HepG2 (cell line): ENCODE data around the gene FSTL1. TPM values are rescaled to one million over a fixed set of nuclear protein-coding genes. Genes with fewer than 3 reads are reported as not detected.

Source experiments
- MAF1 ChIP-seq: sonication (generic); formaldehyde crosslinking; IDR thresholded peaks from 2 replicates; pipeline ENCODE4 v1.5.0; 2020; ENCODE audit warnings: missing genetic modification reagents, borderline replicate concordance
- NR2F6 ChIP-seq, 2 experiments: IDR thresholded peaks; 2 replicates each; pipeline ENCODE4 v1.6.1; 2016; ENCODE audit warnings: antibody characterized with exemption in 1 of 2, mild to moderate bottlenecking in 1 of 2
- PRDM10 ChIP-seq: sonication (generic); formaldehyde crosslinking; IDR thresholded peaks from 2 replicates; pipeline ENCODE4 v1.4.0; 2020; ENCODE audit warnings: low read depth, missing genetic modification reagents
- RAD21 ChIP-seq: fragments of 450-650 bp; formaldehyde crosslinking; IDR thresholded peaks from 2 replicates; pipeline ENCODE4 v1.5.0; 2020; ENCODE audit warnings: mild to moderate bottlenecking
- SAP130 ChIP-seq: IDR thresholded peaks from 2 replicates; pipeline ENCODE4 v1.6.1; 2016; ENCODE audit warnings: low read depth
- SIN3B ChIP-seq: fragments of 150-350 bp; IDR thresholded peaks from 2 replicates; pipeline ENCODE4 v1.6.1; 2014; ENCODE audit warnings: low read length
- SMAD1 ChIP-seq: sonication (generic); formaldehyde crosslinking; IDR thresholded peaks from 2 replicates; pipeline ENCODE4 v1.4.0; 2020; ENCODE audit warnings: missing genetic modification reagents, low read depth, mild to moderate bottlenecking, borderline replicate concordance
- ZFP36L1 ChIP-seq: sonication (generic); formaldehyde crosslinking; IDR thresholded peaks from 2 replicates; pipeline ENCODE4 v1.8.0; 2022; ENCODE audit warnings: mild to moderate bottlenecking, missing genetic modification reagents, moderate library complexity
- ZNF33B ChIP-seq: sonication (generic); formaldehyde crosslinking; IDR thresholded peaks from 2 replicates; pipeline ENCODE4 v1.5.1; 2020; ENCODE audit warnings: mild to moderate bottlenecking, missing genetic modification reagents
- ZNF343 ChIP-seq: sonication (generic); formaldehyde crosslinking; IDR thresholded peaks from 2 replicates; pipeline ENCODE4 v1.4.0; 2020; ENCODE audit warnings: mild to moderate bottlenecking, missing genetic modification reagents
- ZNF430 ChIP-seq: sonication (generic); formaldehyde crosslinking; IDR thresholded peaks from 2 replicates; pipeline ENCODE4 v1.9.0; 2021; ENCODE audit warnings: mild to moderate bottlenecking, missing genetic modification reagents
- ZNF451 ChIP-seq: sonication (generic); formaldehyde crosslinking; IDR thresholded peaks from 2 replicates; pipeline ENCODE4 v1.5.0; 2020; ENCODE audit warnings: mild to moderate bottlenecking, missing genetic modification reagents
- ZNF501 ChIP-seq: sonication (generic); formaldehyde crosslinking; IDR thresholded peaks from 2 replicates; pipeline ENCODE4 v1.5.1; 2020; ENCODE audit warnings: mild to moderate bottlenecking, moderate library complexity, missing genetic modification reagents
- ZNF530 ChIP-seq: sonication (generic); formaldehyde crosslinking; IDR thresholded peaks from 2 replicates; pipeline ENCODE4 v1.5.0; 2020; ENCODE audit warnings: low read depth, mild to moderate bottlenecking, missing genetic modification reagents
- ZNF605 ChIP-seq: sonication (generic); formaldehyde crosslinking; IDR thresholded peaks from 2 replicates; pipeline ENCODE4 v1.8.0; 2022; ENCODE audit warnings: mild to moderate bottlenecking, missing genetic modification reagents
- ZNF614 ChIP-seq: IDR thresholded peaks from 2 replicates; pipeline ENCODE4 v1.6.1; 2018; ENCODE audit warnings: missing biosample characterization, missing genetic modification reagents, inconsistent platforms, borderline replicate concordance
- ZNF629 ChIP-seq: sonication (generic); formaldehyde crosslinking; conservative IDR thresholded peaks from 2 replicates; pipeline ENCODE4 v1.5.0; 2020; ENCODE audit warnings: missing genetic modification reagents
- ZNF672 ChIP-seq: sonication (generic); formaldehyde crosslinking; IDR thresholded peaks from 2 replicates; pipeline ENCODE4 v1.8.1; 2022; ENCODE audit warnings: missing genetic modification reagents
- ZNF781 ChIP-seq: sonication (generic); formaldehyde crosslinking; IDR thresholded peaks from 2 replicates; pipeline ENCODE4 v1.5.1; 2020; ENCODE audit warnings: borderline replicate concordance, mild to moderate bottlenecking, missing genetic modification reagents; ENCODE audit errors: not compliant biosample characterization
- ZNF782 ChIP-seq: sonication (generic); formaldehyde crosslinking; IDR thresholded peaks from 2 replicates; pipeline ENCODE4 v1.4.0; 2020; ENCODE audit warnings: missing genetic modification reagents, mild to moderate bottlenecking, borderline replicate concordance
- polyA plus RNA-seq, 8 experiments: library from polyadenylated mRNA; depleted of rRNA in 3 of 8; stranded (reverse) in 7 of 8; unstranded in 1 of 8; fragments of >200 nt; fragmentation: Illumina TruSeq in 4 of 8; extraction: Trizol in 4 of 8; gene quantifications; 2 replicates each; pipeline versions ENCODE4 v1.2.1 to v1.2.3, GENCODE V29; 2011 to 2016; ENCODE audit warnings: low read depth in 4 of 8, missing spikeins in 1 of 8, mixed read lengths in 1 of 8; ENCODE audit not compliant: insufficient read depth in 1 of 8
- total RNA-seq, 5 experiments: library from RNA; depleted of rRNA; stranded (reverse); fragments of >200 nt; fragmentation: Illumina TruSeq; extraction: Trizol; gene quantifications; 2 replicates each; pipeline ENCODE4 v1.2.3, GENCODE V29; 2016; ENCODE audit warnings: low read depth in 1 of 5
- TF ChIP-seq, protein P1 (sequence below): sonication (generic); formaldehyde crosslinking; IDR thresholded peaks from 2 replicates; pipeline ENCODE4 v1.8.1; 2023; ENCODE audit warnings: mild to moderate bottlenecking, missing genetic modification reagents
- TF ChIP-seq, protein P2 (sequence below): sonication (generic); formaldehyde crosslinking; conservative IDR thresholded peaks from 2 replicates; pipeline ENCODE4 v1.5.0; 2020; ENCODE audit warnings: missing genetic modification reagents

FSTL1 gene
- total and polyA plus RNA-seq, 2 of the 13 experiments (the other 11 are each of a cell fraction or from before 2014, with no cell fraction given) = 0.07 to 0.29 TPM

- peak; percentile 54; the same call in 1 of the 2 replicates for TF ChIP-seq RAD21
- TF ChIP-seq ZNF629 (CRISPR knock-in tag) = no peak
- peak; percentile 89 for TF ChIP-seq ZNF605 (CRISPR knock-in tag)
- peak; percentile 80 for TF ChIP-seq SAP130 (CRISPR knock-in tag)
- no peak for TF ChIP-seq SIN3B
- no peak; the same call in 1 of the 2 replicates for TF ChIP-seq ZNF530 (CRISPR knock-in tag)
- TF ChIP-seq ZNF501 (CRISPR knock-in tag) = peak; percentile 73; the same call in 1 of the 2 replicates
- TF ChIP-seq NR2F6 (IDR thresholded peaks at IDR 0.05) = no peak
- 0 out of 2 replicates have a peak, but pooled peaks have one; percentile 23 for TF ChIP-seq NR2F6 (CRISPR knock-in tag; IDR thresholded peaks at IDR 0.05)
- TF ChIP-seq, protein P1, sequence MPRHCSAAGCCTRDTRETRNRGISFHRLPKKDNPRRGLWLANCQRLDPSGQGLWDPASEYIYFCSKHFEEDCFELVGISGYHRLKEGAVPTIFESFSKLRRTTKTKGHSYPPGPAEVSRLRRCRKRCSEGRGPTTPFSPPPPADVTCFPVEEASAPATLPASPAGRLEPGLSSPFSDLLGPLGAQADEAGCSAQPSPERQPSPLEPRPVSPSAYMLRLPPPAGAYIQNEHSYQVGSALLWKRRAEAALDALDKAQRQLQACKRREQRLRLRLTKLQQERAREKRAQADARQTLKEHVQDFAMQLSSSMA (CRISPR knock-in tag) = 0 out of 2 replicates have a peak, but pooled peaks have one; percentile 37
- TF ChIP-seq MAF1 (CRISPR knock-in tag) = peak; percentile 62; the same call in 1 of the 2 replicates
- TF ChIP-seq ZNF781 (CRISPR knock-in tag) = peak; percentile 56
- peak; percentile 86; the same call in 1 of the 2 replicates for TF ChIP-seq ZNF672 (CRISPR knock-in tag)
- TF ChIP-seq ZFP36L1 (CRISPR knock-in tag) = peak; percentile 85; the same call in 1 of the 2 replicates
- peak; percentile 79 for TF ChIP-seq ZNF451 (CRISPR knock-in tag)
- TF ChIP-seq ZNF430 = no peak; the same call in 1 of the 2 replicates
- TF ChIP-seq SMAD1 (CRISPR knock-in tag) = peak; percentile 61
- TF ChIP-seq ZNF782 (CRISPR knock-in tag) = peak; percentile 62; the same call in 1 of the 2 replicates
- TF ChIP-seq ZNF614 (CRISPR knock-in tag) = peak; percentile 59; the same call in 1 of the 2 replicates
- TF ChIP-seq, protein P2, sequence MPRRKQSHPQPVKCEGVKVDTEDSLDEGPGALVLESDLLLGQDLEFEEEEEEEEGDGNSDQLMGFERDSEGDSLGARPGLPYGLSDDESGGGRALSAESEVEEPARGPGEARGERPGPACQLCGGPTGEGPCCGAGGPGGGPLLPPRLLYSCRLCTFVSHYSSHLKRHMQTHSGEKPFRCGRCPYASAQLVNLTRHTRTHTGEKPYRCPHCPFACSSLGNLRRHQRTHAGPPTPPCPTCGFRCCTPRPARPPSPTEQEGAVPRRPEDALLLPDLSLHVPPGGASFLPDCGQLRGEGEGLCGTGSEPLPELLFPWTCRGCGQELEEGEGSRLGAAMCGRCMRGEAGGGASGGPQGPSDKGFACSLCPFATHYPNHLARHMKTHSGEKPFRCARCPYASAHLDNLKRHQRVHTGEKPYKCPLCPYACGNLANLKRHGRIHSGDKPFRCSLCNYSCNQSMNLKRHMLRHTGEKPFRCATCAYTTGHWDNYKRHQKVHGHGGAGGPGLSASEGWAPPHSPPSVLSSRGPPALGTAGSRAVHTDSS (CRISPR knock-in tag) = 0 out of 2 replicates have a peak, but pooled peaks have one; percentile 18
- no peak for TF ChIP-seq PRDM10
- peak; percentile 60; the same call in 1 of the 2 replicates for TF ChIP-seq ZNF33B (CRISPR knock-in tag)
- TF ChIP-seq ZNF343 (CRISPR knock-in tag) = peak; percentile 41; the same call in 1 of the 2 replicates
Observed at GRCh38 chr3:120348991-120349854, 101.6 kb downstream of the FSTL1 start, which contains the start of gene LRRC58 (continued).
